Upper lobe of left lung (tissue), 6 donors: ENCODE data around the gene DNAI7. TPM values are rescaled to one million over a fixed set of nuclear protein-coding genes. Genes with fewer than 3 reads are reported as not detected.

Source experiments
- ATAC-seq, 2 donors: fragments of 200-7000 bp; cut with Tn5 transposase; one replicate each; pipeline ENCODE4 v1.9.1; 2022; ENCODE audit warnings: mild to moderate bottlenecking in 2 of 2, moderate library complexity in 2 of 2; ENCODE audit not compliant: low FRiP score in 2 of 2
- DNase-seq, 2 donors: peaks; one replicate each; pipeline ENCODE4 v3.0.0-alpha.2; 2019 to 2020
- H3K27ac ChIP-seq, 4 donors: fragments of 200-600 bp; sonication (generic); one replicate each; pipeline ENCODE4 v1.5.1; 2016 to 2019
- H3K27me3 ChIP-seq, 4 donors: fragments of 200-600 bp; sonication (generic); one replicate each; pipeline ENCODE4 v1.5.1; 2017 to 2019
- H3K36me3 ChIP-seq, 4 donors: fragments of 200-600 bp; sonication (generic); one replicate each; pipeline ENCODE4 v1.5.1; 2016 to 2019
- H3K4me1 ChIP-seq, 4 donors: fragments of 200-600 bp; sonication (generic); one replicate each; pipeline ENCODE4 v1.5.1; 2018 to 2019
- H3K4me3 ChIP-seq, 4 donors: fragments of 200-600 bp; sonication (generic); one replicate each; pipeline ENCODE4 v1.5.1; 2017 to 2019; ENCODE audit warnings: mild to moderate bottlenecking in 2 of 4, moderate library complexity in 1 of 4
- H3K9me3 ChIP-seq, 4 donors: fragments of 200-600 bp; sonication (generic); one replicate each; pipeline ENCODE4 v1.5.1; 2018 to 2019
- CTCF ChIP-seq, 6 experiments: fragments of 450-650 bp in 4 of 6; fragments of 200-600 bp in 2 of 6; sonication (generic) in 2 of 6; IDR thresholded peaks; one replicate each; pipeline ENCODE4 v1.5.1; 2016 to 2019; ENCODE audit warnings: antibody characterized with exemption in 6 of 6
- EP300 ChIP-seq, 4 donors: sonication (generic); formaldehyde crosslinking; IDR thresholded peaks; one replicate each; pipeline ENCODE4 v1.5.1; 2017; ENCODE audit warnings: antibody characterized with exemption in 4 of 4, control low read depth in 2 of 4
- POLR2A ChIP-seq, 4 donors: fragments of 450-650 bp; IDR thresholded peaks; one replicate each; pipeline ENCODE4 v1.5.1; 2016 to 2017; ENCODE audit warnings: antibody characterized with exemption in 4 of 4, mild to moderate bottlenecking in 2 of 4
- POLR2AphosphoS5 ChIP-seq, 2 donors: sonication (generic); formaldehyde crosslinking; IDR thresholded peaks; one replicate each; pipeline ENCODE4 v1.5.1; 2017; ENCODE audit warnings: antibody characterized with exemption in 2 of 2
- WGBS, 2 donors: methylation state at CpG; one replicate each; pipeline ENCODE4 v1.1.5; 2017 to 2018; 5-methylcytosine and 5-hydroxymethylcytosine counted together
- total RNA-seq, 6 donors: library from RNA; depleted of rRNA in 4 of 6; stranded (reverse); fragments of >200 nt in 4 of 6; gene quantifications; one replicate each; pipeline versions ENCODE4 v1.1.0 to v1.2.1, GENCODE V29; 2016 to 2021
- donor health status: DM: no; HTN: no; CAD: no; lungs with moderate emphysema.
- donor health status: DM: no; HTN: yes; CAD: no; lungs with severe emphysema.

The DNAI7 gene
- total RNA-seq, 6 donors from 2014 or later = 0.72 to 22.3 (median 4.1) TPM

DNA sequence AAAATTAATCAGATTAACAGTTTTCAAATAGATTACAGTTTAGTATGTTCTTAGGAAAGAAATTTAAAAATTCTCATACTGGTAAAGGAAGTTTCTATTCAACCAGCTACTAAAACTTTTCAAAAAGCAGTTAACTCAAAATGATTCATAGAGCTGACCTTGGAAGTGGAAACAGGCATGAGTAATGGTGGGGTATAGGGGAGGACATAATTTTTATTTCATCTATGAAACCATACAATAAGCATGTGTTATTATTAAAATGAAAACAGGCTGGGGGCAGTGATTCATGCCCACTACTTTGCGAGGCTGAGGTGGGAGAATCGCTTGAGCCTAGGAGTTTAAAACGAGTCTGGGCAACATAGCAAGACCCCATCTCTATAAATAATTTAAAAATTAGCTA is 73.0 kb downstream of the DNAI7 start:
- no peak for TF ChIP-seq POLR2A (IDR thresholded peaks at IDR 0.05)
- no peak for TF ChIP-seq EP300 (IDR thresholded peaks at IDR 0.05)
- TF ChIP-seq CTCF (IDR thresholded peaks at IDR 0.05) = no peak
- no peak for TF ChIP-seq POLR2AphosphoS5 (IDR thresholded peaks at IDR 0.05)
- DNase-seq (no peak), ATAC-seq (no peak)
- H3K27me3 ChIP-seq = no peaks in the 10 kb centered on the region
- H3K4me3 ChIP-seq = no peak overlapping the region
- no peak overlapping the region for H3K27ac ChIP-seq
- no peaks in the 10 kb centered on the region for H3K4me1 ChIP-seq
- H3K9me3 ChIP-seq = no peaks in the 10 kb centered on the region
- no peaks in the 10 kb centered on the region for H3K36me3 ChIP-seq
- WGBS, 2 donors = 83 to 92% methylated on average over 3 of the region's 3 CpGs

DNA sequence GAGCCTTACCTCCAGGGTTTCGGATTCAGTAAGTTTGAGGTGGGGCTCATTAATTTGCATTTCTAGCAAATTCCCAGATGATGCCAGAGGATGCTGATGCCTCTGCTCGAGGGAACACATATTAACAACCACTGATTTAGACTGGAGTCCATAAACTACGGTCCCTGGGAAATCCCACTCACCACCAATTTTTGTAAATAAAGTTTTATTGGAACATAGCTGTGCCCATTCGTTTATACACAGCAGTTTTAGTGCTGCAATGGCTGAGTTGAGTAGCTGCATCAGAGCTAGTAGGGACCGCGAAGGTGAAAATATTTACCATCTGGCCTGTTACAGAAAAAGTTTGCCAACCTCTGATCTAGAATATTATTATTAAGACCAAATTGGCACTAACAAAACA is 73.8 kb downstream of the DNAI7 start:
- WGBS, 2 donors = 94 to 97% methylated on average over 6 of the region's 6 CpGs
- Histone ChIP-seq H3K4me3 (no peak overlapping the region), H3K4me1 (no peaks in the 10 kb centered on the region), H3K9me3 (no peaks in the 10 kb centered on the region), H3K27me3 (no peaks in the 10 kb centered on the region), H3K27ac (no peak overlapping the region), H3K36me3 (no peaks in the 10 kb centered on the region)
- ATAC-seq = no peak
- TF ChIP-seq POLR2A (IDR thresholded peaks at IDR 0.05) (no peak), EP300 (IDR thresholded peaks at IDR 0.05) (no peak), POLR2AphosphoS5 (IDR thresholded peaks at IDR 0.05) (no peak), CTCF (IDR thresholded peaks at IDR 0.05) (no peak)
- DNase-seq = no peak

GRCh38 chr12:25119020-25119419 is 75.9 kb downstream of the DNAI7 start:
- H3K4me3 ChIP-seq = no peak overlapping the region
- TF ChIP-seq POLR2A (IDR thresholded peaks at IDR 0.05) (no peak), EP300 (IDR thresholded peaks at IDR 0.05) (no peak), CTCF (IDR thresholded peaks at IDR 0.05) (no peak), POLR2AphosphoS5 (IDR thresholded peaks at IDR 0.05) (no peak)
- H3K27ac ChIP-seq = no peak overlapping the region
- DNase-seq (no peak), ATAC-seq (no peak)
- no peaks in the 10 kb centered on the region for H3K4me1 ChIP-seq
- no peaks in the 10 kb centered on the region for H3K36me3 ChIP-seq
- no peaks in the 10 kb centered on the region for H3K9me3 ChIP-seq
- H3K27me3 ChIP-seq = no peaks in the 10 kb centered on the region
- 62 to 67% methylated on average over 1 of the region's 1 CpG for WGBS, 2 donors

- no peak for TF ChIP-seq EP300 (IDR thresholded peaks at IDR 0.05)
- no peak for TF ChIP-seq POLR2A (IDR thresholded peaks at IDR 0.05)
- TF ChIP-seq CTCF (IDR thresholded peaks at IDR 0.05) = no peak
- no peak for TF ChIP-seq POLR2AphosphoS5 (IDR thresholded peaks at IDR 0.05)
- ATAC-seq (peak in 1 of 2 donors; percentile 70), DNase-seq (no peak)
- 35 to 56% methylated on average over 2 of the region's 2 CpGs for WGBS, 2 donors
- Histone ChIP-seq H3K9me3 (no peaks in the 10 kb centered on the region), H3K36me3 (no peaks in the 10 kb centered on the region), H3K27me3 (no peaks in the 10 kb centered on the region), H3K27ac (no peak overlapping the region), H3K4me3 (no peak overlapping the region), H3K4me1 (no peaks in the 10 kb centered on the region)
Measured at GRCh38 chr12:25115677-25116076, 79.3 kb downstream of the DNAI7 start.

DNA sequence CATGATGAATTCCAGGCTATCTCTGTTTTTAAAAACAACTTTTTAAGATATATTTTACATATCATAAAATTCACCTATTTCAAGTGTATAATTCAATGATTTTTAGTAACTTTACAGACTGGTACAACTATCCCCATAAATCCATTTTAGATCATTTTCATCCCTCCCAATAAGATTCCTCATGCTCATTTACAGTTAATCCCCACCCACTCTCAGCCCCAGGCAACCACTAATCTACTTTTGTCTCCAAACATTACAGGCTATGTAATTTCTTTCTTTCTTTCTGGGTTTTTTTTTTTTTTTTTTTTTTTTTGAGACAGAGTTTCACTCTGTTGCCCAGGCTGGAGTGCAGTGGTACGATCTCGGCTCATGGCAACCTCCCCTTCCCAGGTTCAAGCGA is 81.3 kb downstream of the DNAI7 start:
- TF ChIP-seq POLR2A (IDR thresholded peaks at IDR 0.05) (no peak), CTCF (IDR thresholded peaks at IDR 0.05) (no peak), POLR2AphosphoS5 (IDR thresholded peaks at IDR 0.05) (no peak), EP300 (IDR thresholded peaks at IDR 0.05) (no peak)
- DNase-seq (no peak), ATAC-seq (no peak)
- Histone ChIP-seq H3K9me3 (no peaks in the 10 kb centered on the region), H3K4me1 (no peaks in the 10 kb centered on the region), H3K27ac (no peak overlapping the region), H3K27me3 (no peaks in the 10 kb centered on the region), H3K4me3 (no peak overlapping the region), H3K36me3 (no peaks in the 10 kb centered on the region)
- 70 to 88% methylated on average over 3 of the region's 3 CpGs for WGBS, 2 donors
